ENCODE measurements around the gene PRAMEF18. TPM values are rescaled to one million over a fixed set of nuclear protein-coding genes. Genes with fewer than 3 reads are reported as not detected.

The PRAMEF18 gene
- total RNA-seq, 4 donors from 2014 or later: not detected

Other genes with a start within 250 kb of the PRAMEF18 start
- not detected for gene PRAMEF27, start 169.6 kb downstream of the PRAMEF18 start, total RNA-seq
- gene HNRNPCL3, start 165.4 kb downstream of the PRAMEF18 start, total RNA-seq: not detected
- gene PRAMEF25, start 155.4 kb downstream of the PRAMEF18 start, total RNA-seq: not detected
- not detected for gene HNRNPCL2, start 109.3 kb downstream of the PRAMEF18 start, total RNA-seq
- gene PRAMEF26, start 70.1 kb downstream of the PRAMEF18 start, total RNA-seq: not detected
- not detected for gene HNRNPCL4, start 60.5 kb downstream of the PRAMEF18 start, total RNA-seq
- gene PRAMEF9, start 54.3 kb downstream of the PRAMEF18 start, total RNA-seq: not detected
- not detected for gene PRAMEF13, start 24.7 kb downstream of the PRAMEF18 start, total RNA-seq
- gene PRAMEF5, start 28.0 kb upstream of the PRAMEF18 start, total RNA-seq: not detected
- gene PRAMEF8, start 59.0 kb upstream of the PRAMEF18 start, total RNA-seq: not detected
- not detected for gene PRAMEF33, start 77.4 kb upstream of the PRAMEF18 start, total RNA-seq
- not detected for gene PRAMEF15, start 89.4 kb upstream of the PRAMEF18 start, total RNA-seq
- not detected for gene PRAMEF14, start 121.0 kb upstream of the PRAMEF18 start, total RNA-seq
- not detected for gene PRAMEF19, start 145.8 kb upstream of the PRAMEF18 start, total RNA-seq
- gene PRAMEF17, start 163.5 kb upstream of the PRAMEF18 start, total RNA-seq: under 1 TPM in 1 of 4 donors, not detected in 3; 0.19 TPM
- gene PRAMEF20, start 184.3 kb upstream of the PRAMEF18 start, total RNA-seq: not detected